Ishikawa (cell line): ENCODE data around the gene SEMA3B.

Experiments
- CEBPB ChIP-seq: IDR thresholded peaks from 2 replicates; pipeline ENCODE4 v1.6.1; 2012
- CREB1 ChIP-seq: IDR thresholded peaks from 2 replicates; pipeline ENCODE4 v1.6.1; 2012; ENCODE audit warnings: low read depth
- EGR1 ChIP-seq: IDR thresholded peaks from 2 replicates; pipeline ENCODE4 v1.6.1; 2012
- EP300 ChIP-seq: IDR thresholded peaks from 2 replicates; pipeline ENCODE4 v1.6.1; 2012; ENCODE audit warnings: borderline replicate concordance
- FOXM1 ChIP-seq: IDR thresholded peaks from 2 replicates; pipeline ENCODE4 v1.6.1; 2012; ENCODE audit warnings: low read depth, borderline replicate concordance
- MAX ChIP-seq: IDR thresholded peaks from 2 replicates; pipeline ENCODE4 v1.6.1; 2012
- NFIC ChIP-seq: IDR thresholded peaks from 2 replicates; pipeline ENCODE4 v1.6.1; 2012
- RAD21 ChIP-seq: IDR thresholded peaks from 2 replicates; pipeline ENCODE4 v1.6.1; 2012; ENCODE audit warnings: low read depth
- TAF1 ChIP-seq: IDR thresholded peaks from 2 replicates; pipeline ENCODE4 v1.6.1; 2012; ENCODE audit warnings: low read depth, mild to moderate bottlenecking
- TCF12 ChIP-seq: IDR thresholded peaks from 2 replicates; pipeline ENCODE4 v1.6.1; 2012; ENCODE audit warnings: low read depth
- TEAD4 ChIP-seq: IDR thresholded peaks from 2 replicates; pipeline ENCODE4 v1.6.1; 2012
- USF1 ChIP-seq: IDR thresholded peaks from 2 replicates; pipeline ENCODE4 v1.6.1; 2012
- YY1 ChIP-seq: IDR thresholded peaks from 2 replicates; pipeline ENCODE4 v1.6.1; 2012; ENCODE audit warnings: low read depth
- ZBTB7A ChIP-seq: IDR thresholded peaks from 2 replicates; pipeline ENCODE4 v1.6.1; 2012; ENCODE audit warnings: low read depth
- TF ChIP-seq, protein P1 (sequence below): IDR thresholded peaks from 2 replicates; pipeline ENCODE4 v1.6.1; 2012; ENCODE audit warnings: low read depth, mild to moderate bottlenecking

Gene SEMA3B

GRCh38 chr3:50322386-50323091, 53.6 kb downstream of the SEMA3B start, which contains the start of gene HYAL2:
TSS of gene HYAL2 (minus strand) at chr3:50322745. CDS start at chr3:50320489, 2,256 bp downstream.
- TF ChIP-seq ZBTB7A, result no peak
- no peak for TF ChIP-seq RAD21
- TF ChIP-seq EP300, result no peak
- no peak for TF ChIP-seq MAX
- no peak for TF ChIP-seq CREB1
- no peak for TF ChIP-seq EGR1
- TF ChIP-seq FOXM1, result no peak
- no peak for TF ChIP-seq TEAD4
- TF ChIP-seq USF1, result no peak
- TF ChIP-seq YY1, result no peak
- no peak for TF ChIP-seq NFIC

DNA sequence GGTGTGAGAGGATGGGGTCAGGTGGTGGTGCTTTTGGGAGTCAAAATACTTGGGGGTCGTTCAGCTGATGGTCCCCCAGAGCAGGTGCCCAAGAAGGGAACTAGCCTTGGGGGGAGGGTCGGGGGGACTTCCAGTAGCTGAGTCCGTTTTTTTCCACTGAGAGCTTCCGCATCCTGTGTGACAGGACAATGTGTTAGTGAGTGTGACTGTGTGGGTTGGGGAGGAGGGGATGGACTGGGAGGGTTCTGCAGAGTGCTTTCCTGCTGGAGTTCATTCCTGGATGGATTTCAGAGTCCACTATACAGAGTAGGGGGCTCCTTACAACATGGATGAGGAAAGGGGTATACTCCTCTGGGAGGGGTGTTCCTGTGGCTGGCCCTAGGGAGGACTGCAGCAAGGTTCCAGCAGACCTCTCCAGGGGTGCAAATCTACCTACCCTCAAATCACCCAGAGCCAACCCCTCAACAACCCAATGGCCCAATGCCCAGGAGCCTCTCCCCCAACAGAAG, 54.2 kb downstream of the SEMA3B start:
- TF ChIP-seq CREB1, result no peak
- TF ChIP-seq MAX, result no peak
- TF ChIP-seq USF1, result no peak
- no peak for TF ChIP-seq TCF12
- TF ChIP-seq EP300, result no peak
- no peak for TF ChIP-seq TAF1
- TF ChIP-seq, protein P1, sequence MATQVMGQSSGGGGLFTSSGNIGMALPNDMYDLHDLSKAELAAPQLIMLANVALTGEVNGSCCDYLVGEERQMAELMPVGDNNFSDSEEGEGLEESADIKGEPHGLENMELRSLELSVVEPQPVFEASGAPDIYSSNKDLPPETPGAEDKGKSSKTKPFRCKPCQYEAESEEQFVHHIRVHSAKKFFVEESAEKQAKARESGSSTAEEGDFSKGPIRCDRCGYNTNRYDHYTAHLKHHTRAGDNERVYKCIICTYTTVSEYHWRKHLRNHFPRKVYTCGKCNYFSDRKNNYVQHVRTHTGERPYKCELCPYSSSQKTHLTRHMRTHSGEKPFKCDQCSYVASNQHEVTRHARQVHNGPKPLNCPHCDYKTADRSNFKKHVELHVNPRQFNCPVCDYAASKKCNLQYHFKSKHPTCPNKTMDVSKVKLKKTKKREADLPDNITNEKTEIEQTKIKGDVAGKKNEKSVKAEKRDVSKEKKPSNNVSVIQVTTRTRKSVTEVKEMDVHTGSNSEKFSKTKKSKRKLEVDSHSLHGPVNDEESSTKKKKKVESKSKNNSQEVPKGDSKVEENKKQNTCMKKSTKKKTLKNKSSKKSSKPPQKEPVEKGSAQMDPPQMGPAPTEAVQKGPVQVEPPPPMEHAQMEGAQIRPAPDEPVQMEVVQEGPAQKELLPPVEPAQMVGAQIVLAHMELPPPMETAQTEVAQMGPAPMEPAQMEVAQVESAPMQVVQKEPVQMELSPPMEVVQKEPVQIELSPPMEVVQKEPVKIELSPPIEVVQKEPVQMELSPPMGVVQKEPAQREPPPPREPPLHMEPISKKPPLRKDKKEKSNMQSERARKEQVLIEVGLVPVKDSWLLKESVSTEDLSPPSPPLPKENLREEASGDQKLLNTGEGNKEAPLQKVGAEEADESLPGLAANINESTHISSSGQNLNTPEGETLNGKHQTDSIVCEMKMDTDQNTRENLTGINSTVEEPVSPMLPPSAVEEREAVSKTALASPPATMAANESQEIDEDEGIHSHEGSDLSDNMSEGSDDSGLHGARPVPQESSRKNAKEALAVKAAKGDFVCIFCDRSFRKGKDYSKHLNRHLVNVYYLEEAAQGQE, result no peak
- TF ChIP-seq CEBPB, result no peak
- TF ChIP-seq TEAD4, result no peak
- no peak for TF ChIP-seq FOXM1

- TF ChIP-seq CREB1 (no peak), EGR1 (no peak), MAX (no peak), EP300 (no peak), USF1 (no peak), NFIC (no peak), FOXM1 (no peak), TCF12 (no peak), CEBPB (no peak), TAF1 (no peak)
- TF ChIP-seq, protein P1, result no peak
Observed at GRCh38 chr3:50323614-50324199, 54.8 kb downstream of the SEMA3B start.

GRCh38 chr3:50324351-50325112, 55.6 kb downstream of the SEMA3B start:
- TF ChIP-seq FOXM1, result no peak
- no peak for TF ChIP-seq TEAD4
- TF ChIP-seq TCF12, result no peak
- TF ChIP-seq ZBTB7A, result no peak
- TF ChIP-seq RAD21, result peak; percentile 91
- TF ChIP-seq USF1, result no peak
- 0 out of 2 replicates have a peak, but pooled peaks have one; percentile 15 for TF ChIP-seq YY1
